Loucy (cell line): ENCODE results near the gene POLH.

Experiments
- CTCF ChIP-seq: fragments of 200-600 bp; sonication (generic); conservative IDR thresholded peaks from 2 replicates; pipeline ENCODE4 v1.5.1; 2014; ENCODE audit warnings: mild to moderate bottlenecking, antibody characterized with exemption, low read length
- EZH2phosphoT487 ChIP-seq: fragments of 200-600 bp; IDR thresholded peaks from 2 replicates; pipeline ENCODE4 v1.6.1; 2018; ENCODE audit warnings: antibody characterized with exemption, mild to moderate bottlenecking, moderate library complexity, borderline replicate concordance

- no peak for TF ChIP-seq CTCF
- TF ChIP-seq EZH2phosphoT487 = no peak
Measured at GRCh38 chr6:43584892-43585570, 9.0 kb downstream of the POLH start.
